GM18861 (cell line): ENCODE measurements around the gene NCF4.

Experiments used
- ATAC-seq: cut with Tn5 transposase; IDR thresholded peaks from one replicate; pipeline ENCODE4 v1.9.1; 2021; ENCODE audit not compliant: unreplicated experiment

The NCF4 gene

DNA sequence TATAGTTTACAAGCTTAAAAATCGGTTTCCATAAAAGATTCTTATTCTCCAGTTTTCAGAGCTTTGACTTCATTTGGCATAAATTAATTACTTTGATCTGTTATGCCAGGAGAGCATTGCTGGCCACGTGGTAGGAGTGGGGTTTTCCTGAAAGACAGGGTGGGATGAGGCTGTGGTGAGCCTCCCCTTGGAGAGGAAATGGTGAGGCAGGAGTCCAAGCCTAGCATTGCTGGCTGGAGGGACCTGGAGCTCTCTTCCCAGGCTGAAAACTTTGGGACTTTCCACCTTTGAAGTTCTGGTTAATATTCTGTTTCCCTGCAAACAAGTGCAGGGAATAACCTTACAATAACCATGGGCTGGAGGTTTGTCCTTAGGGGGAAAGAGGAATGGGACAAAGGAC is 31.5 kb downstream of the NCF4 start:
- ATAC-seq: no peak

DNA sequence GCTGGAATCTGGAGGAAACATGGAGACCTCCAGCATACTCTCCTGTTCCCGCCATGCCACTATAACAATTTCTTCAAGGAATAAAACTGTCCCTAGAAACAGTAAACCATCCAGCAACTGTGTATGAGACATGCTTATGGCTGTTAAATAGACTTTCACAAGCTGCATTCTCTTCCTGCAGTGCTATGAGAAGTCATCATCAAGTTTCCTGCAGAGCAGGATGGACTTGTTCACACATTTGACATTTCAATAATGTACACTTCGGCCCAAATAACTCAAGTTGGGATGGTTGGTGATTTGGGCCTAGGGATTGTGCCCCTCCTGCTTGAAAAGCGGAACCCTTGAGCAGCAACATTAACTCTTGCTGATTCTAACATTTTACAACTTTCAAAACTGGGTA is 32.5 kb downstream of the NCF4 start:
- no peak for ATAC-seq

DNA sequence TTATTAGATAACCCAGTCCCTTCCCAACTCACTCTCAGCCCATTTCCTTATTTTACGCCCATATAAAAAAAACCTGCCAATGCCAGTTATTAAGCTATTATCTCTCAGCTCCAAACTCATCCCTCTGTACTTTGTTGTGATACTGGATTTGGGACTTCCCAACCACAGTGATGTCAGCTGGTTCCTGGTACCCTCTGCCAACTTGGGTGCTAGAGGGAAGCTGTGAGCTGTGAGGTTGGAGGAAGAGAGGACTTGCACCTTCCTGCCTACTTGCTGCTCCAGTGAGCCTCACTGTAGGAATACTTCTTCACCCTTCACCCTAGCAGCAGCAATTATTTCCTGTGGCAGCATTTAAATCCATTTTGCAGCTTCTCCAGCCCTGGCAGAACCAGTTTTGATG is 33.5 kb downstream of the NCF4 start:
- ATAC-seq: no peak

DNA sequence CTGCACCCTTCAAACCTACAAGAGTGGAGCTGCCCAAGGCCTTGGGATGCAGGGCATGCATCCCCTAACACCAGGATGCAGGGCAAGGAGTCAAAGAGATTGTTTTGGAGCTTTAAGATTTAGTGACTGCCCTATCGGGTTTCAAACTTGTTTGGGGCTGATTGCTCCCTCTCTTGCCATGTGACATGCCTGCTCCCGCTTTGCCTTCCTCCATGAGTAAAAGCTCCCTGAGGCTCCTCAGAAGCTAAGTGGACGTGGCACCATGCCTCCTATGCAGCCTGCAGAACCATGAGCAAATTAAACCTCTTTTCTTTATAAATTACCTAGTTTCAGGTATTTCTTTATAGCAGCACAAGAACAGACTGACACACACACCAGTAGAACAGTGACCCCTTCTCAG is 36.8 kb downstream of the NCF4 start:
- ATAC-seq: no peak

DNA sequence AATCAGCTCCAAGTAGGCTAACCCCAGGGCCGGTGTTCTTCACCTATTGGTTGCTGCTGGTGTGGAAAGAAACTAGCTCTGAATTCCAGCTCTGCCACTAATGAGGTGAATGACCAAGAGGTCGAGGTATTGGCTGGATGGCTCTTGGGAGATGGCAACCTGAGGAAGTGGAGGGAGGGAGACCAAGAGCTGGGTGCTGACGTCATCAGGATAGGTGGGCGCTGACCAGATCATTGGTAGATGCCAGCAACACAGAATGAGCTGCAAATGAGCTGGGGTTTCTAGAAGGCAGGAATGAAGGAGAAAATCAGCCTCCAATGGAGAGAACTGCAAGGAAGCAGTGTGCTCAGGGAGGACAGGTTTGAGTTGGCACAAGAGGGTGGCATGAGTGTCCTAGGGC is 37.9 kb downstream of the NCF4 start:
- no peak for ATAC-seq

DNA sequence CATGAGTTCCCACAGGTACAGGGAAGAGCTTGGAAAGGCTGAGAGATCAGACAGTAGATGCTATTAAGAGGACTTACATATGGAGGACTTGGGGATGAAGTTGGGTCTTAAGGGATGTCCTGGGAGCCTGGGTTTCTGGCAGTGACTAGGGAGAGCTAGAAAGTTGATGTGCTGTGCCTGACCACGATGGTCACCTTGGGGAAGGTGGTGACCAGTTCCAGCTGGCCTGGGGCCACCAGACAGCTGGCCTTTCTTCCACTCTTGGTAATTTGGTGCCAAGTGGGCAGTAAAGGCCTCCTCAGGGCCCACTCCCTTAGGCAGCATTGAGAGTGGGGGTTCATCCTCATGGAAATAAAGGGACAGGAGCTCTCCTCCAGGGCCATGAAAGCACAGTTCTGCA is 38.7 kb downstream of the NCF4 start:
- ATAC-seq: no peak

DNA sequence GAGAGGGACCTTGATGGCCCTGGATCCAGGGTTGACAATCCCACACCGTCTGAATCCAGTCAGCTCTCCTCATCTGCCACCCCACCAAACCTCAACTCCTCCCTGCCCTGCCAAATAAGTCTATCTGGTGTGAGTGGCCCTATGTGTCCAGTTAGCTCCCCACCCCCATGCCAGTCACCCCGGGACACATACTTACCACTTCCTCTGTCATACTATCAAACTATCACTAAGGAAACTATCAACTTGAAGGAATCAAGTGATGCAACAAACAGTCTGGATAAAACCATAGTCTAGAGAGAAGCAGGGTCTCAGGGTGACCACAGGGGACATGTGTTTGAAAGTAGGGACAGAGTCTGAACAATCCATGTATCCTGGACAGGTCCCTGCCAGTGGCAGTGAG is 39.4 kb downstream of the NCF4 start:
- no peak for ATAC-seq

DNA sequence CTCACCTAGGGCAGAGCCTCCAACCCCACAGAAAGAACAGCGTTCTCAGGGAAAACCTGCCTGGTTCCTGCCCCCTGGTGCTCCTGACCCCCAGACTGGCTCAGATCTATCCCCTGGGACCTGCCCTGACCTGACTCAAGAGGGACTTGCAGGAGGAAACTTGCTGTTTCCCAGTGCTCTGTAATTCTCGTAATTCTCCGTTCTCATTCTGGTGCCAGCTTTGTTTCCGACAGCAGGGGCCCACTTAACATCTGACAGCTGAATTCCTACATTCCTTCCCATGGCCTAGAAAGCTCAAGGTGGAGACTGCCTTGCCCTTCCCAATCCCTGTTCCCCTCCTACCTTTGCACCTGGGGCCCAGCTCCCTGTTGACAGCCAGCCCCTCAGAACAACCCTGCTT is 40.1 kb downstream of the NCF4 start:
- ATAC-seq: no peak

DNA sequence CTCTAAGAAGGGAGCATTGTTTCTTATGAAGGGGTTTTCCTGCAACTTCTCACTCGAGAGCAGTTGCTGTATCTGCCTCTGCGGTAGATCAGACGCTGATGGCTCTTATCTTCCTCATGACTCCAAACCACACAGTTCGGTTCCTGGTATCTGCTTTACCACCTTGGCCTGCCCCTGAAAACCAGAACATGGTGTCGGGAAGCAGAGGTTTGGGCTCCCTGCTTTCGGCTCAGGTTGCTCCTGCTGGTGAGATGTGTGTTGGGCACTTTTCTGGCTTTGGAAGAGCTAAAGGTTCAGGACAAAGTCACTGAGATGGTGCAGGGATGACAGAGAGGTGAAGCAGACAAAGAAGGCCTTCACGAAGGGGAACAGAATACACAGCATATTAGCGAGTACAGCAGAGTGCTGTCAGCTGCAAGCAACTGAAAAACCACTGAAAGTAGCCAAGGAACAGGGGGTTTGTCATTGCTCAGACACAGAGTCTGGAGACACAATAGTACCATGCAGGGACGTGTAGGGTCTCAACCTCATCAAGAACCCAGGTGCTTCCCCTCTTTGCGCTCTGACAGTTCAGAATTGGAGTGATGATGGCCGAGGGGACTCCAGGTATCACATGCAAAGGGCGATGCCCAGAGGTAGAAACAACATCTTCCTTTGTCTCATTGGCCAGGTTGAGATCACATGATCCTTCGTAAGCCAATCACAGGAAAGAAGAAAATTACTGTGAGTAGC is 40.8 kb downstream of the NCF4 start:
- ATAC-seq: peak; percentile 50

DNA sequence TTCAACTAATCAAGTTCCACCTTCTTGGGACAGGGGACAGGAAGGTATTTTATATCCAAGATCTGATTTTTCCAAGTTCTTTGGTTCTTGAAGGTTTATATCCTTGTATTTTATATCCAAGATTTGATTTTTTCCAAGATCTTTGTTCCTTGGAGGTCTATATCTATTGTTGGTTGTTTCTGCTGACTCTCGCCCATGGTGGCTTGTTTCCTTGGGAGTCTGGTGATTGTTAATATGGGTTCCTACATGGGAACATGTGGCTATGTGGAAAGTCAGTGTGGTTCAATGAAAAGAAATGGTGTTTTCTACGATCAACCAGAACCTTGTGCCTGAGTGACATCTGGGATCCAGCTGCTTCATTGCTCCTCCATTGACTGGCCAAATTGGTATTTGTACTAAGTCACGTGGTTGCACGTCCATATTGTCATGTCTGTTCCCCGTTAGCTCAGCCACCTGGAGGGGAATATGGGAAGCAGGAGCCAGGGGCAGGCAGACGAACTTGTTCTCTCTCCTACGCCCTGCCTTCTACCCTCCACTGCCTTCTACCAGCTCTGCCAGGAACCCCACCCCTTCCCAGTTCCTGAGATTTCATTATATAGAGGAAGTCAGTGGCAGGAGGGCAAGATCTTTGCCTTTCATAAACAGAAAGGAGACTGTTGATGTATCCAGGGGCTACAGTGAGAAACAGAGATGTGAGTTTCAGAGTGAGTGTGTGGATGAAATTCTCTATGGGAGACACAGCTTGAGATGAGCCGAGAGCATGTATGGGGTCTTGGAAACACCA is 41.5 kb downstream of the NCF4 start:
- ATAC-seq: no peak

DNA sequence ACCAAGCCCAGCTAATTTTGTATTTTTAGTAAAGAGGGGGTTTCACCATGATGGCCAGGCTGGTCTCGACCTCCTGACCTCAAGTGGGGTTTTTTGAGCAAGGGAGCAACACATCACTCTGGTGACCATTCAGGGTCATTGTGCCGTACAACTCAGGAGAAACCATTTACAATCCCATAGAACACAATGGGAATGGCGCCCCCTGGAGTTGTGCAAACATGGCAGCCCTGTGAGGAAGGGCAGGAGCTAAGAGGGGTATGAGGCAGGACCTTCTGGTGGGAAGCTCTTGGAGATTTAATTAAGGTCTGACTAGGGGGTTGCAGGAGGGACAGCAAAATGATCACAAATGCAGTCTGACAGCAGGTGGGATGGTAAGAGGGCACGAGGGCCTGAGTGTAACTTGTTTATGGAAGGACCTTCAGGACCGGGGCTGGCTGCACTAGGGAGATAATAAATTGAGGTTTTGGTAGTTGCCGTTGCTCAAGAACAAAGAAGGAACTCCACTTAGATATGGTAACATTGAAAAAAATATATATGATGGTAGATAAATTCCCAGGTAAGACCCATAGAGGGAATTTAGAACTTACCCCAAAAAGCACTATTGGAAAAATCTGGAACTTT is 43.6 kb downstream of the NCF4 start:
- no peak for ATAC-seq

DNA sequence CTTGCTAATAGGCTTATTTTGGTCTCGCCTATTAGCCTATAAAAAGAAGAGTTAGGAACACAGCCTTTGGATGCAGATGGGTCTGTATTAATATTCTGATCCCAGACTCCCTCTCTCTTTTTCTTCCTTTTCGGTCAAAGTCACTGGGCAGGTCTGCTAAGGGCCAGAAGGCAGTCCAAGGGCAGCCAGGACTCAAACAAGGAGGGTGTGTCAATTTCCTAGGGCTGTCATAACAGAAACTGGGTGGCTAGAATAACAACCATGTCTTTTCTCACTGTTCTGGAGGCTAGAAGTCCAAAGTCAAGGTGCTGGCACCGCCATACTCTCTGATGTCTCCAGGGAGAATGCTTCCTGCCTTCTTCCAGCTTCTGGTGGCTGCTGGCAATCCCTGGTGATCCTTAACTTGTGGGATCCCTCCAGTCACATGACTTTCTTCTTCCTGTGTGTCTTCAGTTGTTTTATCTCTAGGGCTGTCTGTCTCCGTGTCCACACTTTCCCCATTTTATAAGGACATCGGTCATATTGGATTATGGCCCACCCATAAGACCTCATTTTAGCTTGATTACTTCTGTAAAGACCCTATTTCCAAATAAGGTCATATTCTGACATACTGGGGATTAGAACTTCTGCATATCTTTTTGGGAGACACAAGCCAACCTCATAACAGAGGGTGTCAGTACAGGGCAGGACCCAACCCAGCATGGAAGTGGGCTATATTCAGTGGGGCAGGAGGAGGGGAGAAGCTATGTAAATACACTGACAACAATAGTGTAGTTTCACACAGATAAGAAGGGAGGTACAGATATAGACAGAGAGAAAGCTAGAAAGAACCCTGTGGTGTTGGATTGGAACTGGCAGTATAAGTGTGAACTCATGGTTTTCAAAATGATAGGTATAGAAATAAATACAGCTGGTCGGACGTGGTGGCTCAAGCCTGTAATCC is 46.7 kb downstream of the NCF4 start:
- no peak for ATAC-seq

DNA sequence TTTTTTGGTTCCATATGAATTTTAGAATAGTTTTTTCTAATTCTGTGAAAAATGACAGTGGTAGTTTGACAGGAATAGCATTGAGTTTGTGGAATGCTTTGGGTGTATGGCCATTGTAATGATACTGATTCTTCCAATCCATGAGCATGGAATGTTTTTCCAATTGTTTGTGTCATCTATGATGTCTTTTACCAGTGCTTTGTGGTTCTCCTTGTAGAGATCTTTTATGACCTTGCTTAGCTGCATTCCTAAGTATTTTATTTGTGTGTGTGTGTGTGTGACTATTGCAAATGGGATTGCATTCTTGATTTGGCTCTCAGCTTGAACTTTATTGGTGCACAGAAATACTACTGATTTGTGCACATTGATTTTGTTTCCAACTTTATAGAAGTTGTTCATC is 49.7 kb downstream of the NCF4 start:
- ATAC-seq: no peak

DNA sequence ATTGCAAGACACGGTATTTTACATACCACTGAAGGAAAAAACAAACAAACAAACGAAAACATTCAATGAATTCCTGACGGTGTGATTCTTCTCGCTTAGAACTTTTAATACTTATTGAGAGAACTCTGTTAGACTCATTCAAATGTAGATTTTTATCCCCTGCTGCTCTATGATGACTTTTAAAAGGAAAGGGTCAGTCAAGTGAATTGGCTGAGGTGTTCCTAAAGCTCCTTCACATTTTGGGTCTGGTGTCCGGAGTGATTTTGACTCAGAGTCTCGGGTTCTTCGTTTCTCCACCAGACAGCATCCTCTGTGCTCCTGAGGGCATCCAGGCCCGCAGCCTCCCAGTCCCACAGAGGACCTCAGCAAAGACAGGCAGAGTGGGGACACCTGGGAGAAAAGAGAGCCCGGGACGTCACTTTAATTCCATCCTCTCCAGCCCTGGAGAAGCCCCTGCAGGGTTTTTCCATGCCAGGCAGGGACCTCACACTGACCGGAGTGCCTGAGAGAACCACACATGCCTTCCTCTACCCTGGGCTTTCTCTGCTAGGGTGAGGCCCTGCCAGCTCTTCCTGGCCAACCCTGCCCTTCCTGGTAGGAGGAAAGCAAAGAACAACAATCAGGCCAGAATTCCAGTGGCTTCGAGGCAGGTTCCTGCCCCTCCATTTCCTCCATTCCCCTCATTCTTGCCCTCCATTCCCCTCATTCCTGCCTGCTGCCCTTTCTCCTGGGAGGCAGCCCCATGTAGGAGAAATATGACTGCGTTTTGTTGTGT is 51.3 kb downstream of the NCF4 start:
- no peak for ATAC-seq

DNA sequence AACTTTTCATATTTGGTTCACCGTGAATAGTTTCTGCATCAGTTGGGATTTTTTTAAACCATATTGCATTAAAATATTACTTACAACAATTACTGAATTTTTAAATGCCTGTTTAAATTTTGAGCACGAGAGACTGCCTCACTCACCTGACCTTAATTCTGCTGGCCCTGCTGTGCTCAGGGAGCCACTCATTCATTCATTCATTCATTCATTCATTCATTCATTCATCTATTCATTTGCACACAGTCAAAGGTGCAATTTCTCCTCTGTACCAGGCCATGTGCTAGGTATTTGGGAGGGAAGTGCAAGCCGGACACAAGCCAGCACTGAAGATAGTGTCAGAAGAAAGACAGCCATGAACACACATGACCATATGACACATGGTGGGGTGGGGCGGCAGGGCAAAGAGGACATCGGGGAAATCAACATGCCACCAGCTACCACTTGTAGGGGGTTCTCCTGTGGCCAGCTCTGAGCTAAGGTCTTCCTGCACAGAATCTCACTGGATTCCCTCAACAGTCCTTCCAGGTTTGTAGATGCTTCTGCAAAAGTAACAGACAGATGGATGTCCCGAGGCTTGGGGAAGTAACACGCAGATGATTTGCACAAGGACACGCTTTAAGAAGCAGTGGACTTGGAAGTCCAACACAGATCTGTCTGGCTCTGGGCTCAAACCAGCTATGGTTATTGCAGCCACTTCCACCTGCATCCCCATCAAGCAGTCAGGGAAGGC is 52.1 kb downstream of the NCF4 start:
- no peak for ATAC-seq

DNA sequence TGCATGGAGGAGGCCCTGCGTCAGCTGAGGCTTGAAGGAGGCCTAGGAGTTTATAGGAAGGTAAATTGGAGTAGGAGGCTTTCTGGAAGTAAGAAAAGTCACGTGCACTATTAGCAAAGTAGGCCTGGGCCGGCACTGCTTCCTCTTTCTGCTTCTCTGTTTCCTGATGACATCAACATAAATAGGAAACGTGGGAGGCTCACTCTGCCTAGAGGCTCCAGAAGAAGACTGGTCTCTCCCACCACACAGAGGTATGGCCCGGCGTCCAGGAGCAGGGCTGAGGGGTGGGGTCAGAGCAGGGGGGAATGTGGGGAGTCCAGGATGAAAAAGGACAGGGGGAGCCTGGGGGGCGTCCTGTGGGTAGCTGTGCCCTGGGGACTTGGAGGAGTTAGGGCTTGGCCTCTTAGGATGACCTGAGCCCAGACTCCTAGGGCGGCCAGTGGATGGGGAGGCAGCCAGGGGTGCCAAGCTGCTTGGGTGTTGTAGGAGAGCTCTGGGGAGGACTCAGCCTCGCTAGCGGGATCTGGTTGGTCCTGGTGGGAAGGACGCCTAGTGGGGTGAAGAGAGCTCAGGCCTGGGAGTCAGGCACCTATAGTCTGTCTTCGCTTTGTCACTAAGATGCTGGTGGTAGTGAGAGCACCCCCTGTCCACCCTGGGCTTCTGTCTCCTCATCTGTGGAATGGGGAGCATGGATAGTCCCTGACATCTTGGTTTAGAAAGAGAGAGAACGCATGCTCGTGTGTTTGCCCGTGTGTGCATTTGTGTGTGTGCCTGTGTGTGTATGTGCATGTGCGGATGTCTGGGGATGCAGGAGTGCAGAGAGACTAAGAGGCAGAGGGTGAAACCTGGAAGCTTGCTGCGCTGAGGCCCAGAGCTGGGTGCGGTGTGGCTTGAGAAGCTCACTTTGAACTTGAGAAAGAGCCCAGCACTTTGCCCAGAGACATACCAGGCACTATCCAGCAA is 52.9 kb downstream of the NCF4 start, which contains the start of gene CSF2RB:
Gene CSF2RB (plus strand): TSS at position 202 of the 963 bp plus-strand sequence. CDS start 8,580 bp downstream, outside the sequence.
- ATAC-seq: no peak

DNA sequence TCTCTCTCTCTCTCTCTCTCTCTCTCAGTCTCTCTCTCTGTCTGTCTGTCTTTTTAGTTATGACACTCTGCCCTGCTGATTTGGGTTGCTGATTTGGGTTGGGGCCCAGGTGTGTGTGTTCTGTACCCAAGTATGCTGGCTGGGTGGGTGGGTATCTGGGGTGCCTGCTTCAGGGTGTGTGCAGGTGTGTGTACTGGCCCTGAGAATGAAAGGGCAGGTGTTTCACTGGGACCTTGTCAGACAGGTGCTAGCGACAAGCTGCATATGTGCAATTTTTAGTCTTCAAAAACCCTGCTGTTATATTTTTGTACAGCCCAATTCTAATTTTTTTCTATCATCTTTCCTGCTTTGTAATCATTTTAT is 53.6 kb downstream of the NCF4 start:
- ATAC-seq: no peak

DNA sequence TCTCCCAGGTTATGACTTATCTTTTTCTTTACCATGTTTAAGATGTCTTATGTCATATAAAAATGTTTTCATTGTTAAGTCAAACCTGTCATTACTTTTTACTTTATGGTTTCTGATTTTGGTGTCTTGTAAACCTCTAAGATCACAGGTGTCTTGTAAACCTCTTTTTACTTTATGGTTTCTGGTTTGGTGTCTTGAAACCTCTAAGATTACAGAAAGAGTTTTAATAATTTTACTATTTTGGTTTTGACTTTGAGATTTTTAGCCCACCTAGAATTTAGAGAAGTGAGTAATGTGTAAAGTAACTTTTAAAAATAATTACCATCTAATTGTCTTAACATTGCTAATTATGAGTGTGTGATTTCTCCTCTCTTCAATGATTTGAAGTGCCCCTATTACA is 55.2 kb downstream of the NCF4 start:
- no peak for ATAC-seq
